ENCODE measurements around the gene TCL1B.
"Not testable (repeated sequence)": the region's sequence is repeated elsewhere in the genome, so short reads cannot be mapped to it uniquely, and the experiment has no call there.

The TCL1B gene

GRCh38 chr14:95703805-95704204 lies 17.6 kb downstream of the TCL1B start:
- DNase-seq = no peak

- DNase-seq = no peak
These were observed 19.3 kb downstream of the TCL1B start for GRCh38 chr14:95705518-95705917.

- no peak for DNase-seq
These were observed 21.1 kb downstream of the TCL1B start for GRCh38 chr14:95707327-95707726.

- DNase-seq = no peak
These were observed 23.9 kb downstream of the TCL1B start for GRCh38 chr14:95710106-95710505.

- no peak for DNase-seq
These were observed 25.4 kb downstream of the TCL1B start for GRCh38 chr14:95711476-95712176.

GRCh38 chr14:95712398-95712797 lies 26.2 kb downstream of the TCL1B start:
- DNase-seq = no peak

GRCh38 chr14:95713596-95714371 lies 27.6 kb downstream of the TCL1B start, which contains the start of gene TCL1A:
TCL1A (minus strand) TSS chr14:95714125; CDS start chr14:95714066, 59 bp downstream.
- no peak for DNase-seq

- DNase-seq = no peak
These were observed 36.4 kb downstream of the TCL1B start for GRCh38 chr14:95722525-95723190.

- DNase-seq = no peak
These were observed 39.6 kb downstream of the TCL1B start for GRCh38 chr14:95725685-95726336.

- no peak for DNase-seq
These were observed 41.0 kb downstream of the TCL1B start for GRCh38 chr14:95727056-95727700.

- not testable (repeated sequence) for DNase-seq
These were observed 43.3 kb downstream of the TCL1B start for GRCh38 chr14:95729402-95730028.

GRCh38 chr14:95730126-95730525 lies 43.9 kb downstream of the TCL1B start:
- DNase-seq = no peak

GRCh38 chr14:95733212-95733611 lies 47.0 kb downstream of the TCL1B start:
- no peak for DNase-seq

- no peak for DNase-seq
These were observed 53.1 kb downstream of the TCL1B start for GRCh38 chr14:95739356-95739755.

GRCh38 chr14:95741038-95741490 lies 54.8 kb downstream of the TCL1B start:
- DNase-seq = no peak

- no peak for DNase-seq
These were observed 55.6 kb downstream of the TCL1B start for GRCh38 chr14:95741781-95742180.

Measured in activated CD4-positive, alpha-beta T cell treated with anti-CD3 and anti-CD28 coated beads for 48 hours (primary cell).